Hematopoietic multipotent progenitor cell treated with erythropoietin and hydrocortisone succinate and interleukin-3 and kit ligand, for 17 days (in vitro differentiated cells): ENCODE data around the gene KAT2B.

Experiments used
- DNase-seq: peaks from one replicate; pipeline ENCODE4 v3.0.0-alpha.2; 2015; ENCODE audit warnings: low spot score

The KAT2B gene

GRCh38 chr3:20096135-20096685, 56.0 kb downstream of the KAT2B start:
- no peak for DNase-seq

- DNase-seq = no peak
These were observed 56.8 kb downstream of the KAT2B start for GRCh38 chr3:20097015-20097414.

- no peak for DNase-seq
These were observed 58.8 kb downstream of the KAT2B start for GRCh38 chr3:20099060-20099459.

- no peak for DNase-seq
These were observed 59.9 kb downstream of the KAT2B start for GRCh38 chr3:20100151-20100550.

GRCh38 chr3:20101041-20101440, 60.8 kb downstream of the KAT2B start:
- DNase-seq = no peak

GRCh38 chr3:20103731-20104130, 63.5 kb downstream of the KAT2B start:
- no peak for DNase-seq

GRCh38 chr3:20104167-20104661, 64.0 kb downstream of the KAT2B start:
- DNase-seq = no peak

GRCh38 chr3:20105513-20106280, 65.5 kb downstream of the KAT2B start:
- no peak for DNase-seq

- no peak for DNase-seq
These were observed 67.5 kb downstream of the KAT2B start for GRCh38 chr3:20107722-20108121.

- no peak for DNase-seq
These were observed 68.6 kb downstream of the KAT2B start for GRCh38 chr3:20108869-20109268.

- DNase-seq = no peak
These were observed 70.6 kb downstream of the KAT2B start for GRCh38 chr3:20110826-20111225.

GRCh38 chr3:20111836-20112235, 71.6 kb downstream of the KAT2B start:
- no peak for DNase-seq

GRCh38 chr3:20121088-20121487, 80.8 kb downstream of the KAT2B start:
- DNase-seq = no peak

GRCh38 chr3:20123131-20123652, 82.9 kb downstream of the KAT2B start:
- no peak for DNase-seq

GRCh38 chr3:20125289-20125688, 85.0 kb downstream of the KAT2B start:
- DNase-seq = no peak

GRCh38 chr3:20125897-20126296, 85.7 kb downstream of the KAT2B start:
- DNase-seq = no peak

- DNase-seq = no peak
These were observed 88.1 kb downstream of the KAT2B start for GRCh38 chr3:20128358-20128757.

GRCh38 chr3:20130106-20130505, 89.9 kb downstream of the KAT2B start:
- DNase-seq = no peak

GRCh38 chr3:20136231-20136630, 96.0 kb downstream of the KAT2B start:
- no peak for DNase-seq

GRCh38 chr3:20137647-20138046, 97.4 kb downstream of the KAT2B start:
- no peak for DNase-seq

- no peak for DNase-seq
These were observed 100.6 kb downstream of the KAT2B start for GRCh38 chr3:20140881-20141280.

GRCh38 chr3:20141316-20141715, 101.1 kb downstream of the KAT2B start:
- no peak for DNase-seq

GRCh38 chr3:20141851-20142250, 101.6 kb downstream of the KAT2B start:
- no peak for DNase-seq

GRCh38 chr3:20142517-20142916, 102.3 kb downstream of the KAT2B start:
- no peak for DNase-seq
